ENCODE measurements around the gene MAGI1. TPM values are rescaled to one million over a fixed set of nuclear protein-coding genes. Genes with fewer than 3 reads are reported as not detected.
A peak's percentile ranks its signal among the peaks of the same experiment; 100 is the strongest.

MAGI1 gene
- total and polyA plus RNA-seq, 12 donors: 5.7 to 58.2 (median 37.7) TPM

GRCh38 chr3:65478551-65479500 is 559.9 kb downstream of the MAGI1 start:
- WGBS, 2 donors: 84 to 86% methylated on average over 13 of the region's 13 CpGs
- no peaks in the 10 kb centered on the region for H3K27me3 ChIP-seq
- ATAC-seq (no peak), DNase-seq (no peak)
- intact Hi-C loops (cut with DNase I): no loop called here
- peaks cover 3 to 46% (median 32%) of the 10 kb centered on the region in 9 donors for H3K4me1 ChIP-seq
- H3K36me3 ChIP-seq: no peaks in the 10 kb centered on the region
- no peak overlapping the region for H3K4me3 ChIP-seq
- H3K9me3 ChIP-seq: no peaks in the 10 kb centered on the region
- H3K27ac ChIP-seq: peak overlapping the region in 1 of 10 donors; percentile 4
- no peak for TF ChIP-seq CTCF (IDR thresholded peaks at IDR 0.05)

GRCh38 chr3:65473736-65474135 is 565.0 kb downstream of the MAGI1 start:
- TF ChIP-seq CTCF (IDR thresholded peaks at IDR 0.05): no peak
- no peak overlapping the region for H3K4me3 ChIP-seq
- no peak for DNase-seq
- H3K27ac ChIP-seq: no peak overlapping the region
- intact Hi-C loops (cut with DNase I): no loop called here
- 65 to 68% methylated on average over 3 of the region's 3 CpGs for WGBS, 2 donors
- H3K36me3 ChIP-seq: no peaks in the 10 kb centered on the region
- H3K4me1 ChIP-seq: peaks cover 0 to 10% (median 0%) of the 10 kb centered on the region in 9 donors
- H3K27me3 ChIP-seq: no peaks in the 10 kb centered on the region
- H3K9me3 ChIP-seq: no peaks in the 10 kb centered on the region
- ATAC-seq: no peak

DNA sequence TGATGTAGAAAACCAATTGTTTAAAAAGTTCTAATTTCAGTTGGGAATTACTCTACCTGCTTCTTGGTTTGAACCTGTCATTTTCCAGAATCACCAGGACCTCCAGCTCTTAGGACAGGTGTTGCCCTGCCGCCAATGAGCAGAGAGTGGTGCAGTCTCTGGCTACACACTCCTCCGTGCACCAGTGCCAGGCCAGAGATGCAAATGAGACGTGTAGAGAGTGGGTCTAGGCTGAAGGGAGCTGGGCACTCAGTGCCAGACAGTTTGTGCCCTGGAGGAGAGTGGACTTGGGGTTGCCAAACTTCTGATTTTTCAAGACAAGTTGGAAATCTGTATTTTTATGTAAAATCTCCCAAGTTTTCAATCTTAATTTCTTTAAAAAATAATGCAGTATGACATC is 566.2 kb downstream of the MAGI1 start:
- intact Hi-C loops (cut with DNase I): no loop called here
- no peak for TF ChIP-seq CTCF (IDR thresholded peaks at IDR 0.05)
- WGBS, 2 donors: 76 to 83% methylated on average over 3 of the region's 3 CpGs
- Histone ChIP-seq H3K4me1 (peaks cover 0 to 7% (median 0%) of the 10 kb centered on the region in 9 donors), H3K27ac (no peak overlapping the region), H3K4me3 (no peak overlapping the region), H3K9me3 (no peaks in the 10 kb centered on the region), H3K36me3 (no peaks in the 10 kb centered on the region), H3K27me3 (no peaks in the 10 kb centered on the region)
- ATAC-seq (no peak), DNase-seq (no peak)

- no peaks in the 10 kb centered on the region for H3K4me1 ChIP-seq
- 86 to 90% methylated on average over 5 of the region's 5 CpGs for WGBS, 2 donors
- no peak for DNase-seq
- no peaks in the 10 kb centered on the region for H3K36me3 ChIP-seq
- peaks cover 0 to 4% (median 0%) of the 10 kb centered on the region in 11 donors for H3K9me3 ChIP-seq
- no peak for ATAC-seq
- intact Hi-C loops (cut with DNase I): no loop called here
- H3K4me3 ChIP-seq: no peak overlapping the region
- H3K27ac ChIP-seq: no peak overlapping the region
- no peak for TF ChIP-seq CTCF (IDR thresholded peaks at IDR 0.05)
- H3K27me3 ChIP-seq: no peaks in the 10 kb centered on the region
Observed at GRCh38 chr3:65466300-65466988, 572.3 kb downstream of the MAGI1 start.
